ENCODE data around the gene TRIM3. TPM values are rescaled to one million over a fixed set of nuclear protein-coding genes. Genes with fewer than 3 reads are reported as not detected.

The TRIM3 gene
- total RNA-seq, 1 donor from 2014 or later: 27.2 TPM

DNA sequence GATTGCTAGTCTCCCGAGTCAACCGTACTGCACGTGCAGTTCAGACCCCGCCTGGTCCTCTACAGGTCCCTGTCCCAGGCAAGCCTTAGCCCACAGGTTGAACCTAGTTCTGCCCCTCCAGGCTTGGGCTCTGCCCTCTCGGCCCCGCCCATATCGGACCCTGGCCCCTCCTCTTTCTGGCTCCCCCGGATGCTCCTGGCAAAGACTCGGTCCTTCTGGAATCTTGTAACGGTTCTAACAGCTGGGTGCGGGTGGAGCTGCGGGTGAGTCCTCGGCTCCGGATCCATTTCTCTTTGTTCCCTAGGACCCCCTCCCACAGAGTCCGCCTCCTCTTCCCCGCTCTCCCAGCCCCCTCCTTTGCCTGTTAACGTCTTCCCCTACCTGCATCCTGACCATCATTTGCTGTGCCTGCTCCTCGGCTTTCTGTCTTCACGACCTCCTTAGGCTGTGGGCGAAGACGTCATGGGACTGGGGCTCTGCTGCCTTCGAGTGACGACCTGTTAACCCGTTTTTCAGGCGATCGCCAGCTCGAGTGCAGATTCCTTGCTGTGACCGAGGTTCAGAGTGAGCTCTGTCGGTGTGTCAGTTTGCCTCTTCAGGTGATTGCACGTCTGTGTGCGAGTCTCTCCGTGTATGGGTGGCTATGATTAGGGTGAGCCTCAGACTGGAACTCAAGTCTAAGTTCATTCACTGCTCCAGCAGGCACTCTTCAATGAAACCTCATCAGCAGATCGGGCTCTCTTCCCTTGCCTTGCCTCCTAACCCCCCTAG, 23.5 kb upstream of the TRIM3 start, which contains the start of gene DNHD1:
Gene DNHD1 (plus strand): TSS at position 212 of the 771 bp plus-strand sequence. CDS start 936 bp downstream, outside the sequence.
- no peak for DNase-seq (ENCODE audit: low spot score)
- H3K36me3 Mint-ChIP-seq (ENCODE audit: low read depth): peaks cover 4% of the 10 kb centered on the region
- TF ChIP-seq, protein P1, sequence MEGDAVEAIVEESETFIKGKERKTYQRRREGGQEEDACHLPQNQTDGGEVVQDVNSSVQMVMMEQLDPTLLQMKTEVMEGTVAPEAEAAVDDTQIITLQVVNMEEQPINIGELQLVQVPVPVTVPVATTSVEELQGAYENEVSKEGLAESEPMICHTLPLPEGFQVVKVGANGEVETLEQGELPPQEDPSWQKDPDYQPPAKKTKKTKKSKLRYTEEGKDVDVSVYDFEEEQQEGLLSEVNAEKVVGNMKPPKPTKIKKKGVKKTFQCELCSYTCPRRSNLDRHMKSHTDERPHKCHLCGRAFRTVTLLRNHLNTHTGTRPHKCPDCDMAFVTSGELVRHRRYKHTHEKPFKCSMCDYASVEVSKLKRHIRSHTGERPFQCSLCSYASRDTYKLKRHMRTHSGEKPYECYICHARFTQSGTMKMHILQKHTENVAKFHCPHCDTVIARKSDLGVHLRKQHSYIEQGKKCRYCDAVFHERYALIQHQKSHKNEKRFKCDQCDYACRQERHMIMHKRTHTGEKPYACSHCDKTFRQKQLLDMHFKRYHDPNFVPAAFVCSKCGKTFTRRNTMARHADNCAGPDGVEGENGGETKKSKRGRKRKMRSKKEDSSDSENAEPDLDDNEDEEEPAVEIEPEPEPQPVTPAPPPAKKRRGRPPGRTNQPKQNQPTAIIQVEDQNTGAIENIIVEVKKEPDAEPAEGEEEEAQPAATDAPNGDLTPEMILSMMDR (IDR thresholded peaks at IDR 0.05): no peak
- H3K27ac Mint-ChIP-seq (ENCODE audit: unreplicated experiment): no peak within 1 kb of the TSS
- H3K9me3 Mint-ChIP-seq (ENCODE audit: low read depth): no peaks in the 10 kb centered on the region
- no peaks in the 10 kb centered on the region for H3K27me3 Mint-ChIP-seq (ENCODE audit: low read depth)
- H3K4me3 Mint-ChIP-seq (ENCODE audit: unreplicated experiment): no peak within 1 kb of the TSS
- H3K4me1 Mint-ChIP-seq (ENCODE audit: low read depth): peaks cover 5% of the 10 kb centered on the region

DNA sequence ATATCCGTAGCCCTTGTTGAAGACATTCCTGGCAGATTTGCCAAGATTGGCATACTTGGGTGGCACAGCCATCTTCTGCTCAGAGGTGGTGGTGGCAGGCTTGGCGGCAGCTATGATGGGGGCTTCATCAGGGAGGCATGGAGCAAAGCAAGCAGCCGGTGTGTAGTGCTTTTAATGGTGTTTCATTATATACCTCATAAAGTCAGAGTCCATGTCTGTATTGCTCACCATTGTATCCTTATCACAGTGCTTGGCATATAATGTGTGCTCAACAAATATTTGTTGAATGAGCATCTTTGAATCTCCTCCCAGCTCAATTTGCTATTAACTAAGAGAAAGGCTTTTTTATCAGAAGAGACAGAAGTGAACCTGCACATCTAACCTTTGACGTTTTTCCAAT, 15.6 kb upstream of the TRIM3 start:
- no peaks in the 10 kb centered on the region for H3K27me3 Mint-ChIP-seq (ENCODE audit: low read depth)
- no peak overlapping the region for H3K27ac Mint-ChIP-seq (ENCODE audit: unreplicated experiment)
- H3K36me3 Mint-ChIP-seq (ENCODE audit: low read depth): peaks cover 8% of the 10 kb centered on the region
- H3K4me1 Mint-ChIP-seq (ENCODE audit: low read depth): no peaks in the 10 kb centered on the region
- TF ChIP-seq, protein P1 (IDR thresholded peaks at IDR 0.05): no peak
- no peaks in the 10 kb centered on the region for H3K9me3 Mint-ChIP-seq (ENCODE audit: low read depth)
- H3K4me3 Mint-ChIP-seq (ENCODE audit: unreplicated experiment): no peak overlapping the region
- no peak for DNase-seq (ENCODE audit: low spot score)

DNA sequence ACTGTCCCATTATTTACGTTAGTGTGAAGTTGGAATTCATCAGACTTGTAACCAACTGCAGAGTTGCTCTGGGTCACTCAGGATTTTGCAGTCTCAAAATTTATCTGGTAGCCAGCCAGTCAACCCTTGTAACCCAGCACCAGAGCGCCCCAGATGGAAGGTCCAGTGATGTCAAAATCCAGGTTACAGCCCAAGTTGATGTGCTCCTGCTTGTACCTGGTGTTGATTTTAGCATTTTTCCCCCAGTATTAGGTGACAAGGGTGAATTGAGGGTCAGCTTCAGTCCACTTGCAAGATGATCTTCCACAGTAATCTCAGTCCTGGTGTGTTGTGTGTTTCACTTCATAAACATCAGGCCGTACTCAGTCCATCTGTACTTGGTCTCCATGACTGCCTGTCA, 15.1 kb upstream of the TRIM3 start:
- peaks cover 8% of the 10 kb centered on the region for H3K36me3 Mint-ChIP-seq (ENCODE audit: low read depth)
- no peak overlapping the region for H3K27ac Mint-ChIP-seq (ENCODE audit: unreplicated experiment)
- no peak for DNase-seq (ENCODE audit: low spot score)
- H3K9me3 Mint-ChIP-seq (ENCODE audit: low read depth): no peaks in the 10 kb centered on the region
- TF ChIP-seq, protein P1 (IDR thresholded peaks at IDR 0.05): no peak
- H3K4me3 Mint-ChIP-seq (ENCODE audit: unreplicated experiment): no peak overlapping the region
- H3K27me3 Mint-ChIP-seq (ENCODE audit: low read depth): no peaks in the 10 kb centered on the region
- H3K4me1 Mint-ChIP-seq (ENCODE audit: low read depth): no peaks in the 10 kb centered on the region

DNA sequence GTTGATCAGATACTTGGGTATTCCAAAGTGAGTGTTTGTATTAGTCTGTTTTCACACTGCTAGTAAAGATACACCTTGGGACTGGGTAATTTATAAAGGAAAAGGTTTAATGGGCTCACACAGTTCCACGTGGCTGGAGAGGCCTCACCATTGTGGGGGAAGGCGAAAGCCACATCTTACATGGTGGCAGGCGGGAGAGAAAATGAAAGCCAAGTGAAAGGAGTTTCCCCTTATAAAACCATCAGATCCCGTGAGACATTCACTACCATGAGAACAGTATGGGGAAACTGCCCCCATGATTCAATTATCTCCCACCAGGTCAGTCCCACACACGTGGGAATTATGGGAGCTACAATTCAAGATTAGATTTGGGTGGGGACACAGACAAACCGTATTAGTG, 14.6 kb upstream of the TRIM3 start:
- no peaks in the 10 kb centered on the region for H3K27me3 Mint-ChIP-seq (ENCODE audit: low read depth)
- no peak overlapping the region for H3K4me3 Mint-ChIP-seq (ENCODE audit: unreplicated experiment)
- DNase-seq (ENCODE audit: low spot score): no peak
- H3K27ac Mint-ChIP-seq (ENCODE audit: unreplicated experiment): no peak overlapping the region
- peaks cover 3% of the 10 kb centered on the region for H3K4me1 Mint-ChIP-seq (ENCODE audit: low read depth)
- no peaks in the 10 kb centered on the region for H3K9me3 Mint-ChIP-seq (ENCODE audit: low read depth)
- H3K36me3 Mint-ChIP-seq (ENCODE audit: low read depth): peaks cover 11% of the 10 kb centered on the region
- TF ChIP-seq, protein P1 (IDR thresholded peaks at IDR 0.05): no peak

DNA sequence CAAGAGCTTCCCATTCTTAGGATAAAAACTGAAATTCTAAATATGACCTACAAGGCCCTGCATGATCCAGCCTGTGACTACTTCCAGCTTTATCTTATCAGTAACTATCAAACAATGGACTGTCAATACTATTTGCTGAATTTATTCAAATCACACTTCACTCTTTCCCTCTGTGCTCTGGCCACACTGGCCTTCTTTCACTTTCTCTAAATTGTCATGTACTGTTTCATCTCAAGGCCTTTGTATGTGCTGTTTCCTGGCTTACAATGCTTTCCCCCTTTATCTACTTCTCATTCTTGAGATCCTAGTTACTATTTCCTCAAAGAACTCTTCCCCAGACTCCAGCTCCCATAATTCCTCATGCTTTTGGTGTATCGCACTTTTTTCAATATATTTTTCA, 13.2 kb upstream of the TRIM3 start:
- Mint-ChIP-seq H3K4me1 (ENCODE audit: low read depth) (peaks cover 17% of the 10 kb centered on the region), H3K36me3 (ENCODE audit: low read depth) (peaks cover 15% of the 10 kb centered on the region), H3K27me3 (ENCODE audit: low read depth) (no peaks in the 10 kb centered on the region), H3K9me3 (ENCODE audit: low read depth) (no peaks in the 10 kb centered on the region), H3K4me3 (ENCODE audit: unreplicated experiment) (no peak overlapping the region), H3K27ac (ENCODE audit: unreplicated experiment) (no peak overlapping the region)
- DNase-seq (ENCODE audit: low spot score): no peak
- TF ChIP-seq, protein P1 (IDR thresholded peaks at IDR 0.05): no peak

All from chondrocyte (in vitro differentiated cells).